Activated naive CD8-positive, alpha-beta T cell treated with anti-CD3 and anti-CD28 coated beads for 36 hours (primary cell): ENCODE data around the gene FEN1. TPM values are rescaled to one million over a fixed set of nuclear protein-coding genes. Genes with fewer than 3 reads are reported as not detected.

ENCODE experiments used
- DNase-seq: peaks from one replicate; pipeline ENCODE4 v3.0.0; 2021
- H3K27ac Mint-ChIP-seq: one replicate; pipeline ENCODE4 v1.8.0; 2022; ENCODE audit warnings: mild to moderate bottlenecking, moderate library complexity, mixed read lengths
- H3K27me3 Mint-ChIP-seq: one replicate; pipeline ENCODE4 v1.8.0; 2022; ENCODE audit warnings: mild to moderate bottlenecking, mixed read lengths
- H3K36me3 Mint-ChIP-seq: one replicate; pipeline ENCODE4 v1.8.0; 2021; ENCODE audit warnings: mild to moderate bottlenecking, mixed read lengths
- H3K4me1 Mint-ChIP-seq: one replicate; pipeline ENCODE4 v1.8.0; 2021; ENCODE audit warnings: mixed read lengths
- H3K4me3 Mint-ChIP-seq: one replicate; pipeline ENCODE4 v1.8.0; 2022; ENCODE audit warnings: mild to moderate bottlenecking, moderate library complexity, mixed read lengths
- H3K9me3 Mint-ChIP-seq: one replicate; pipeline ENCODE4 v1.8.0; 2022; ENCODE audit warnings: mixed read lengths
- total RNA-seq, 2 experiments: library from RNA; stranded (reverse); gene quantifications; one replicate each; pipeline ENCODE4 v1.2.3, GENCODE V29; 2021

Gene FEN1
- total RNA-seq, 2 experiments from 2014 or later: 135 to 140 TPM

DNA sequence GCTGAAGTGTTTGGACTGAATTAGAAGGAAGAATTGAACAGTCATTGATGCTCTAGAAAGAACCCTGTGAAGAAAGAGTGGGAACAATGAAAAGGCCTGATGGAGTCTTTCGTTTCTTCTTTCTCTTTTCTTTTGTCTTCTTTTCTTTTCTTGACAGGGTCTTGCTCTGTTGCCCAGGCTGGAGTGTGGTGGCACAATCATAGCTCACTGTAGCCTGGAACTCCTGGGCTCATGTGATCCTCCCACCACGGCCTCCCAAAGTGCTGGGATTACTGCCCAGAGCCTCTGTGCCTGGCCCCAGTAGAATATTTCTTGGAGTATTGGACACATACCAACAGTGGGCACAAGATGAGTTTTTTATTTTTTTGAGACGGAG, 1.1 kb downstream of the FEN1 start:
- Mint-ChIP-seq H3K9me3 (no peaks in the 10 kb centered on the region), H3K27ac (peak overlapping the region; percentile 77), H3K27me3 (no peaks in the 10 kb centered on the region), H3K4me1 (peaks cover 40% of the 10 kb centered on the region), H3K36me3 (peaks cover 49% of the 10 kb centered on the region), H3K4me3 (peak overlapping the region; percentile 86)
- no peak for DNase-seq

DNA sequence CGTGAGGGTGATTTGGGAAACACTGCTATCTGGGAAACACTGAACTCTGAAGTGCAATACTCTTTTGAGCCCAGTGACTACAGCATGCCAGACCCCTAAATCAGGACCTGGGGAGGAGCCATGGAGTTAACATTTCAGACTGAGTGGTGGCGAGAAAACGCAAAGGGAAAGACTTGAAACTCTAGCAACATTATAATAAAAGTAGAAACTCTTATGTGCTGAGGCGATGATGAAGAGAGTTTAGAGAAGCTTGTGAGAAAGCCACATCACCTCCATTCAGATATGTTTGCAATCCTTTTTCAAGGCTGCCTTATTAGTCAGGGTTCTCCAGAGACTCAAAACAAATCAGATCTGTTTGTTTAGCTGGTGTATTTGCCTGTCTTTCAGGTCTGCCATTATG, 1.9 kb downstream of the FEN1 start:
- Mint-ChIP-seq H3K4me1 (peaks cover 36% of the 10 kb centered on the region), H3K4me3 (peak overlapping the region; percentile 15)

DNA sequence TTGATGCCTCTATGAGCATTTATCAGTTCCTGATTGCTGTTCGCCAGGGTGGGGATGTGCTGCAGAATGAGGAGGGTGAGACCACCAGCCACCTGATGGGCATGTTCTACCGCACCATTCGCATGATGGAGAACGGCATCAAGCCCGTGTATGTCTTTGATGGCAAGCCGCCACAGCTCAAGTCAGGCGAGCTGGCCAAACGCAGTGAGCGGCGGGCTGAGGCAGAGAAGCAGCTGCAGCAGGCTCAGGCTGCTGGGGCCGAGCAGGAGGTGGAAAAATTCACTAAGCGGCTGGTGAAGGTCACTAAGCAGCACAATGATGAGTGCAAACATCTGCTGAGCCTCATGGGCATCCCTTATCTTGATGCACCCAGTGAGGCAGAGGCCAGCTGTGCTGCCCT, 2.7 kb downstream of the FEN1 start:
- DNase-seq: no peak
- Mint-ChIP-seq H3K4me1 (peaks cover 36% of the 10 kb centered on the region), H3K27ac (no peak overlapping the region), H3K9me3 (no peaks in the 10 kb centered on the region), H3K27me3 (no peaks in the 10 kb centered on the region), H3K4me3 (peak overlapping the region; percentile 9), H3K36me3 (peaks cover 55% of the 10 kb centered on the region)

More for the DNA sequence above, 1.9 kb downstream of the FEN1 start:
- Mint-ChIP-seq H3K36me3 (peaks cover 52% of the 10 kb centered on the region), H3K27ac (no peak overlapping the region), H3K9me3 (no peaks in the 10 kb centered on the region), H3K27me3 (no peaks in the 10 kb centered on the region)
- DNase-seq: no peak

DNA sequence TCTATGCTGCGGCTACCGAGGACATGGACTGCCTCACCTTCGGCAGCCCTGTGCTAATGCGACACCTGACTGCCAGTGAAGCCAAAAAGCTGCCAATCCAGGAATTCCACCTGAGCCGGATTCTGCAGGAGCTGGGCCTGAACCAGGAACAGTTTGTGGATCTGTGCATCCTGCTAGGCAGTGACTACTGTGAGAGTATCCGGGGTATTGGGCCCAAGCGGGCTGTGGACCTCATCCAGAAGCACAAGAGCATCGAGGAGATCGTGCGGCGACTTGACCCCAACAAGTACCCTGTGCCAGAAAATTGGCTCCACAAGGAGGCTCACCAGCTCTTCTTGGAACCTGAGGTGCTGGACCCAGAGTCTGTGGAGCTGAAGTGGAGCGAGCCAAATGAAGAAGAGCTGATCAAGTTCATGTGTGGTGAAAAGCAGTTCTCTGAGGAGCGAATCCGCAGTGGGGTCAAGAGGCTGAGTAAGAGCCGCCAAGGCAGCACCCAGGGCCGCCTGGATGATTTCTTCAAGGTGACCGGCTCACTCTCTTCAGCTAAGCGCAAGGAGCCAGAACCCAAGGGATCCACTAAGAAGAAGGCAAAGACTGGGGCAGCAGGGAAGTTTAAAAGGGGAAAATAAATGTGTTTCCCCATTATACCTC, 3.3 kb downstream of the FEN1 start:
- Mint-ChIP-seq H3K4me3 (no peak overlapping the region), H3K4me1 (peaks cover 37% of the 10 kb centered on the region), H3K27ac (no peak overlapping the region), H3K36me3 (peaks cover 57% of the 10 kb centered on the region), H3K27me3 (no peaks in the 10 kb centered on the region), H3K9me3 (no peaks in the 10 kb centered on the region)
- no peak for DNase-seq

DNA sequence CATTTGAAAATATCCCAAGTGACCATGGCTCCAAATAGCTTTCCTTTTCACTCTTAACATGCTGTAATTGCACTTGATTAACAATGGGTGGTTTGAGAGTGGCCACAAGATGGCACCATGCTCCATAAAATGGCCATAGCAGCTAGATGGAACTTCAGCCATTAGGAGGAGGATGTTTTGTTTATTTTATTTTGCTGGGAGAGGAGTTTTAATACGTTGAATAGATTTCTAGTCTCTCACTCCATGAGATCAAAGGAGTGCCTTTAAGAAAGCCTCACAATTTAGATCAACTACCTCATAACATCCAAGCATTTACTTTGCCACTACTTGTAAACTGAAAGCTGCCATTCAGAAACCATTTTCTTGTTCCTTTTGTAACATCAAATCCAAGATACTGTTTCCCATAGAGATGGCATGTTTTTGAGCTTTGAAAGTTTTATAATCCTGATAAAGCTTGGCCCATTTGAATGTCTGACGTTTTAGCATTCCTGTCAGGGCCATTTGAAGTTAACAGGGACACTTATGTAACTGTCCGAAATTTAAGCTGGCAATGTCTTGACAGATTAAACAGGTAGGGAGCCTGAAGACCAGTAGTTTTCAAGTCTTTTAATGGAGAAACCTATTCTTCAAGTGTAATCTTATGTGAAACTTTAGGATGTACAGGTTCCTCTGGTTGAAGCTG, 4.7 kb downstream of the FEN1 start:
- peaks cover 32% of the 10 kb centered on the region for H3K4me1 Mint-ChIP-seq
- peak overlapping the region; percentile 1 for H3K27ac Mint-ChIP-seq
- no peaks in the 10 kb centered on the region for H3K9me3 Mint-ChIP-seq
- H3K36me3 Mint-ChIP-seq: peaks cover 54% of the 10 kb centered on the region
- no peak overlapping the region for H3K4me3 Mint-ChIP-seq
- peak; percentile 47 for DNase-seq
- no peaks in the 10 kb centered on the region for H3K27me3 Mint-ChIP-seq

DNA sequence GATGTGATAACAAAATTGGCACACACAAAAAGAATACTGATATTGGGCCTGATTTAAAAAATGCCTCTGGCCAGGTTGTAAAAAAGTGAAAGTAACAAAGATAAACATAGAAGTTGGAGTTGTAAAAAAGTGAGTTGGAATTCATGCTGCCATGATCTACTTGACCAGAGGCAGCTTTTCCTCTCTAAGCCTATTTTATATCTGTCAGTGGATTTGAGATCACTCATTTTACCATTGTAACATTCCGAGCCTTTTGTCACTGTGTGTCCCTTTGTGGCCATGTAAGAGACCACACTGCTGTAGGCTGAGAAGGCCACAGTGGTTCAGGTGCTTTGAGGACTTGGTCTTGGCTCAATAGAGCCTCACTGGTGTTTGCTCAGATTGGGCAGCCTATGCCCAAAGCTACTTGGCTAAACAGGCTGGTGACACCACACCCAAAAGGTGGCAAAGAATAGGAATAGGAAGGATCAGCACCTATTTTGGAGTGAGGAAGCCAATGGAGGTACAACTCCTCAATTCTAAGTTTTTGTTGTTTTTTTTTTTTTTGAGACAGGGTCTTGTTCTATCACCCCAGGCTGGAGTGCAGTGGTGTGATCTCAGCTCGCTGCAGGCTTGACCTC, 7.1 kb downstream of the FEN1 start:
- no peak for DNase-seq
- peaks cover 24% of the 10 kb centered on the region for H3K4me1 Mint-ChIP-seq
- peaks cover 51% of the 10 kb centered on the region for H3K36me3 Mint-ChIP-seq
- H3K4me3 Mint-ChIP-seq: no peak overlapping the region
- no peak overlapping the region for H3K27ac Mint-ChIP-seq
- no peaks in the 10 kb centered on the region for H3K9me3 Mint-ChIP-seq
- no peaks in the 10 kb centered on the region for H3K27me3 Mint-ChIP-seq

DNA sequence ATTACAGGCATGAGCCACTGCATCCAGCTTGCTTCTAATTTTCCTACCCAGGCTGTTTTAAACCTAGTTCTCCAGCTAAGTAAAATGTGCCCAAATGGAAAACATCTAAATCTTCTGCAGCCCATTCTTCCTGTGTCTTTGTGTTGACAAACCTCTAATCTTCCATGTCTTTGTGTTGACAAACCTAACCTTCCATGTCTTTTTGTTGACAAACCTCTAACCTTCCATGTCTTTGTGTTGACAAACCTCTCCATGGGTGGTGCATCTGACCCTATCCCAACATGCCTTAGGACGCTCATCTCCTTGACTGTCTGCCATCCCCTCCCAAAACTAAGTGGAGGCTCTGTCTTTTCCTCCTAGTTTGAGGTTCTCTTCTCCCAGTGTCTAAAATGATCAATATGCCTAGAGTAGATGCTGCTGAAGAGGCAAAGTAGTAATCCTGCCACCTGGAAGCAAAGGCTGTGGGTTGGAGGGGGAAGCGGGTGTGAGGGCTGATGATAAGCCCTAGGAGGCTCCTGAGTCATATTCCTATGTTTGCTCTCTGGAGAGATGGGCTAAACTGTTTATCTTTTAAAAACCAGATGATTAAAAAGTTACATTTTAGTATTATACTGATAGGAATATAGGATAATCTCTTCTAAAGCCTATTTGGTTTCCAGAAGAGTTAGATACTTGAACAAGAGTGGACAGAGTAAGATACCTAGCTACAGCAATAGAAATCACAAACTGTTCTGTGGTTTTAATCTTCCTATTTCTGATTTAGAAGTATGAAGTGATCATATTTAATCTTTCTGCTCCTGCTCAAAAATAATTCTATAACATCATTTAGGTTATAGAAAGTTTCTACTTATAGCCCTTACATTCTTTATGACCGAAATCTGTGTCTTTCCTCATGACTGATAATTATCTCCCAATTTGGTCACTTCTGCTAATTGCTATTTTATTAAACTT, 7.9 kb downstream of the FEN1 start:
- Mint-ChIP-seq H3K9me3 (no peaks in the 10 kb centered on the region), H3K4me1 (peaks cover 20% of the 10 kb centered on the region), H3K36me3 (peaks cover 45% of the 10 kb centered on the region), H3K27me3 (no peaks in the 10 kb centered on the region), H3K27ac (no peak overlapping the region), H3K4me3 (no peak overlapping the region)
- no peak for DNase-seq

DNA sequence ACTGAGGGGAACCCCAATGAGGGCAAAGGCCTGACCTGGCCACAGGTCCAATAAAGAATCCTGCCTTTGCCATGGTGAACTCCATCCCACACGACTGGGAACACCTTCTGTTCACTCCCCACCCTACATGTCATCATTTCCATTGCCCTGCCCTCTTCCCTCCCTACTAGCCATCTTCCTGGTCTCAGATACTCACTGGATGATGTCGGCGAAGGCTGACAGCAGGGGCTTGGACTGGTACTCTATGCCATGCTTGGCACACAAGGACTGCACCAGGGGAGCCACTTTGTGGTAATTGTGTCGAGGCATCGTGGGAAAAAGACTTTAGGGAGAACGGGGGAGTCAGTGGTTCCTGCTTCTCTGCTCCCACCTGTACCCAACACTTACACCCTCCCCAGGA, 9.9 kb downstream of the FEN1 start:
- Mint-ChIP-seq H3K4me1 (peaks cover 5% of the 10 kb centered on the region), H3K27me3 (no peaks in the 10 kb centered on the region), H3K36me3 (peaks cover 26% of the 10 kb centered on the region), H3K9me3 (no peaks in the 10 kb centered on the region), H3K4me3 (no peak overlapping the region), H3K27ac (no peak overlapping the region)
- no peak for DNase-seq

DNA sequence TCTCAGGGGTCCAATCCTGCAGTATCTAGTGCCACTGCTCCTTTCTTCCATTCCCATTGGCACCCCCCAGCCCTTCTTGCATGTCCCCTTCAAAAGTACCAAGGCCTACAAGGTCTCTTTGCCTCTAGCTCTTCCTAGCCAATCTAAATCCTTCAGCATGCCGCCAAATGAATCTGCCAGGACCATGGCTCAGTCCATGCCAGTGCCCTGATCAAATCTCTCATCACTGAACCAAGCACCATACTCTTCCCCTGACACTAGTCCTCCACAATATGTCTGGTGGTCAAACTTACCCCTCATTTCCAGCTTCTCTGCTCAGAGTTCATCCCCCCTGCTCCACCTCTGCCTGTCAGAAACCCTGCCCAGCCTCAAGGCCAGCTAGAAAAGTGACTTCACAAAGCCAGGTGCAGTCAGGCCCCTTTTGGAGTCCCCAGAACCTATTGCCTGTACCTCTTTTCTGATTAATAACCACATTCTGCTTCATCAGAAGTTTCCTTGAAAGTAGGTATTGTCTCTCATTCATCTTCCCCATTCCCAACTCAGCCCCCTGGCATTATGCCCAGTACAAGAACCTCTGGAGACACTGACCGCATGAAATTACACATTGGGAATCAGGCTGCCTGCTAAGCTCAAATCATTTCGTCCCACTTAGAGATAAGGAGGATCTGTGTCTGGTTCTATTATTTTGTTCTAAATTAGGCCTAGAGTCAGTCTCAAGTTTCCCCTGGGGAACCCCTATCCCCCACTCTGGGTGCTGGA, 11.4 kb downstream of the FEN1 start:
- Mint-ChIP-seq H3K27ac (no peak overlapping the region), H3K27me3 (no peaks in the 10 kb centered on the region), H3K36me3 (peaks cover 24% of the 10 kb centered on the region), H3K9me3 (no peaks in the 10 kb centered on the region), H3K4me1 (peaks cover 3% of the 10 kb centered on the region), H3K4me3 (no peak overlapping the region)
- DNase-seq: no peak

DNA sequence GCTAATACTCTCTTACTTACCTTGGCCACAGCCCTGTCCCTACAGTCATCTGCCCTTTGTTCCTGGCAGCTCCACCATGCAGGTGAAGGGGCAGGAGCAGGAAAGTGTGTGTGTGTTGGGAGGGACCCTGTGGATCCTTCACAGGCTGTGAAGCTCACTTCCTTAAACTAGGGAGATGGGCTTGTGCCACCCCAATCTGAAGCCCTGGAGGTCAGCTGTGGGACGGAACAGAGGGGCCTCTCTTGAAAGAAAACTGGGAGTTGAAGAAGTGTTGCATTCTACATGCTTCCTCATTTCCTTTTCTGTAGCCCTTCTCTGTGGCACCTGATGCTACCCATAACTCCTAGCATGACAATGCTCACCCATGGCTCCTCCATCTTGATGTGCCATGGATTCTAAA, 12.4 kb downstream of the FEN1 start:
- Mint-ChIP-seq H3K27me3 (no peaks in the 10 kb centered on the region), H3K4me3 (no peak overlapping the region), H3K27ac (no peak overlapping the region), H3K36me3 (peaks cover 19% of the 10 kb centered on the region), H3K4me1 (peaks cover 3% of the 10 kb centered on the region), H3K9me3 (no peaks in the 10 kb centered on the region)
- DNase-seq: no peak

DNA sequence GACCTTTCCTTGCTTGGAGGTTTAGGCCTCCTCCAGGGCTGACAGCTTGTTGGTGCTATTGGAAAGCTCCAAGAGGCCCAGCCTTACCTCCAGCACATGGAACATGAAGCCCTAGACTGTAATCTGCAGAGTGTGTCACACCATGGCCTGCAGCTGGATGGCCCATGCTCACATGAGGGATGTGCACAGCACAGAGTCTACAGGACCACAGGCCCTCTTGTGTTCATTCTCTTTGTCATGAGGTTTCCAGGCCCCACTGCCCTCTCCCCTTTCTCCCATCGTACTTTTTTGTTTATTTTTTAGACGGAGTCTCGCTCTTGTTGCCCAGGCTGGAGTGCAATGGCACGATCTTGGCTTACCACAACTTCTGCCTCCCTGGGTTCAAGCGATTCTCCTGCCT, 14.1 kb downstream of the FEN1 start:
- Mint-ChIP-seq H3K36me3 (peaks cover 22% of the 10 kb centered on the region), H3K4me3 (no peak overlapping the region), H3K4me1 (no peaks in the 10 kb centered on the region), H3K9me3 (no peaks in the 10 kb centered on the region), H3K27ac (no peak overlapping the region), H3K27me3 (no peaks in the 10 kb centered on the region)
- DNase-seq: no peak

DNA sequence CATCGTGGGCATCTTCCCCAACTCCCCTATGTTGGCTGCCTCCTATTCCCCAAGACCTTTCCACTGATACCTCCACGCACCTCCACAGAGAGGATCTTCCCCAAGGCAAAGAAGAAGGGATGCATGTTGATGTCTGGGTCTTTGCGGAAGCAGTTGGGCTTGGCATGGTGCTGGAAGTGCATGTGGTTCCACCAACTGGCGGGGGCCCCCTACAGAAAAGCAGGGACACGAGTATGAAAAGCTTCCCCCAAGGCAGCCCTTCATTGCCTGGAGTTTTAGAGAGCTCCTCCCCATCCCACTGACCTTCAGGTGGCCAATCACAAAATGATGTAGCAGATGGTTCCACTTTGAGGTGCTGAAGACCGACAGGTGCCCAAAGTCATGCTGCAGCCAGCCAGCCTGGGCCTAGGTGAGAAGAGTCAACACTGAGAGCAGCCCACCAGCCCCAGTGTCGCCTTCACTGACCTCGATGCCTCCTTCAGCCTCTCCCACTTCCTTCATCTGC, 18.0 kb downstream of the FEN1 start:
- no peak for DNase-seq
- H3K9me3 Mint-ChIP-seq: peaks cover 1% of the 10 kb centered on the region
- H3K4me1 Mint-ChIP-seq: peaks cover 7% of the 10 kb centered on the region
- H3K27ac Mint-ChIP-seq: no peak overlapping the region
- peaks cover 25% of the 10 kb centered on the region for H3K27me3 Mint-ChIP-seq
- peaks cover 37% of the 10 kb centered on the region for H3K36me3 Mint-ChIP-seq
- H3K4me3 Mint-ChIP-seq: no peak overlapping the region

DNA sequence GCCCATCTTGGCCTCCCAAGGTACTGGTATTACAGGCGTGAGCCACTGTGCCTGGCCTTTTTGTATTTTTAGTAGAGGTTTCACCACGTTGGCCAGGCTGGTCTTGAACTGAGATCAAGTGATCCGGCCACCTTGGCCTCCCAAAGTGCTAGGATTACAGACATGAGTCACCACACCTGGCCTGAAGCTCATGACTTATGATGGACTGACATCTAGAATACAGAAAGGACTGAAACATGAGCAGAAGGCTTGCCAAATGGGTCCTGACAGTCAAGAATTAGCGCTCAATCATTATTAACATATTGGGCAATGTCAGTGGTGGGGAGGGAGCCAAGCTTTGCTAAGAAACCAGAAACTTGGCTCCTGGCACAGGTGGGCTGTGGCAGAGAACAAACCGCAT, 19.1 kb downstream of the FEN1 start:
- DNase-seq: no peak
- Mint-ChIP-seq H3K36me3 (peaks cover 37% of the 10 kb centered on the region), H3K27me3 (peaks cover 34% of the 10 kb centered on the region), H3K9me3 (peaks cover 1% of the 10 kb centered on the region), H3K4me3 (no peak overlapping the region), H3K4me1 (peaks cover 9% of the 10 kb centered on the region), H3K27ac (no peak overlapping the region)

DNA sequence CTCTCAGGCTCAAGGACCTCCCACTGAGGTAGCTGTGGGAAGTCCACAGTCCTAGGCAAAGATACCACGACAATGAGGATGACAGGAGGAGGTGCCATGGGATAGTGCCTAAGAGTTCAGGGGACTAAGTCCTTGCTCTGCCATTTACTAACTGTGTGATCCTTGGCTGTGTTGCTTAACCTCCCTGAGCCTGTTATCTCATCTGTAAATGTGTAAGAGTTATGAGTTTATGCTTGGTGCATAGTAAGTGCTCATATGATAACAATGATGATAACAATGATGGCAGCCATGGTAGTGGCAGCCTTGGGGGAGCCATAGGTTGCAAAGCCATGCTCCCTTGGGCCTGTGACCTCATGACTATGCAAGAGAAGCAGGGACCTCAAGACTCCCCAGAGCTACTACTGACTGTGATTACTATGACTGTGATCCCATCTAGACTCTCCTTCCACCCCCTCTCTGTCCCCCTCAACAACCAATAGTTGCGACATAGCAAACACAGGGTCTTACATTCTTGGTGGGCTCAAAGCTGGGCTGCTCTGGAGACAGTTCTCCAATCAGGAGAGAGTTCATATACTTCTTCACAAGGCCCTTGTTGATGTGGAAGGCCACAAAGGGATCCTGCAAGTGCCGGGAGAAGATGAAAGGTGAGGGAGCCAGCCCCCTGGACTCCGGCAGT, 20.2 kb downstream of the FEN1 start:
- H3K36me3 Mint-ChIP-seq: peaks cover 36% of the 10 kb centered on the region
- H3K4me1 Mint-ChIP-seq: peaks cover 9% of the 10 kb centered on the region
- no peak overlapping the region for H3K4me3 Mint-ChIP-seq
- H3K27me3 Mint-ChIP-seq: peaks cover 44% of the 10 kb centered on the region
- peaks cover 1% of the 10 kb centered on the region for H3K9me3 Mint-ChIP-seq
- H3K27ac Mint-ChIP-seq: no peak overlapping the region
- DNase-seq: no peak
